Measurements from ENCODE around the gene FASTK. TPM values are rescaled to one million over a fixed set of nuclear protein-coding genes. Genes with fewer than 3 reads are reported as not detected.

The FASTK gene
- total RNA-seq, 1 donor from 2014 or later = 22.4 TPM

- Histone ChIP-seq H4K20me1 (ENCODE audit: low read depth) (peaks cover 79% of the 10 kb centered on the region), H2AFZ (replicated peaks) (no peak overlapping the region), H3K9me3 (ENCODE audit: low read depth) (no peaks in the 10 kb centered on the region), H3K79me2 (ENCODE audit: low read depth) (peaks cover 45% of the 10 kb centered on the region), H3K9ac (no peak overlapping the region), H3F3A (ENCODE audit: low read depth) (no peaks in the 10 kb centered on the region), H3K36me3 (no peaks in the 10 kb centered on the region), H3K4me3 (no peak overlapping the region), H3K27me3 (peaks cover 7% of the 10 kb centered on the region), H3K27ac (no peak overlapping the region), H3K4me2 (peak overlapping the region; percentile 29), H3K4me1 (peaks cover 12% of the 10 kb centered on the region)
- no peaks in the 10 kb centered on the region for H3K27me3 Mint-ChIP-seq (ENCODE audit: insufficient read depth, low read depth)
- no peak for DNase-seq (ENCODE audit: low spot score)
- H3K36me3 Mint-ChIP-seq = peaks cover 3% of the 10 kb centered on the region
- no peak overlapping the region for H3K4me3 Mint-ChIP-seq
- TF ChIP-seq CTCF (IDR thresholded peaks at IDR 0.05) (no peak), EZH2 (IDR thresholded peaks at IDR 0.05) (no peak), EZH2phosphoT487 (IDR thresholded peaks at IDR 0.05) (no peak)
- H3K27ac Mint-ChIP-seq = no peak overlapping the region
- no peaks in the 10 kb centered on the region for H3K9me3 Mint-ChIP-seq
- no peaks in the 10 kb centered on the region for H3K4me1 Mint-ChIP-seq
Observed at GRCh38 chr7:151103973-151104372, 23.4 kb upstream of the FASTK start.

GRCh38 chr7:151102991-151103390 is 22.4 kb upstream of the FASTK start:
- Histone ChIP-seq H3K9ac (no peak overlapping the region), H3K4me2 (no peak overlapping the region), H3K4me1 (peaks cover 12% of the 10 kb centered on the region), H3K79me2 (ENCODE audit: low read depth) (peaks cover 54% of the 10 kb centered on the region), H3K27me3 (peaks cover 7% of the 10 kb centered on the region), H3F3A (ENCODE audit: low read depth) (no peaks in the 10 kb centered on the region), H3K36me3 (no peaks in the 10 kb centered on the region), H3K27ac (no peak overlapping the region), H2AFZ (replicated peaks) (no peak overlapping the region), H4K20me1 (ENCODE audit: low read depth) (peaks cover 72% of the 10 kb centered on the region), H3K4me3 (no peak overlapping the region), H3K9me3 (ENCODE audit: low read depth) (no peaks in the 10 kb centered on the region)
- no peaks in the 10 kb centered on the region for H3K9me3 Mint-ChIP-seq
- no peak for DNase-seq (ENCODE audit: low spot score)
- no peak for TF ChIP-seq CTCF (IDR thresholded peaks at IDR 0.05)
- TF ChIP-seq EZH2phosphoT487 (IDR thresholded peaks at IDR 0.05) = no peak
- no peak for TF ChIP-seq EZH2 (IDR thresholded peaks at IDR 0.05)
- no peaks in the 10 kb centered on the region for H3K27me3 Mint-ChIP-seq (ENCODE audit: insufficient read depth, low read depth)
- H3K27ac Mint-ChIP-seq = no peak overlapping the region
- H3K36me3 Mint-ChIP-seq = peaks cover 3% of the 10 kb centered on the region
- no peaks in the 10 kb centered on the region for H3K4me1 Mint-ChIP-seq
- H3K4me3 Mint-ChIP-seq = no peak overlapping the region

GRCh38 chr7:151101621-151102396 is 21.2 kb upstream of the FASTK start:
- peaks cover 63% of the 10 kb centered on the region for H3K79me2 ChIP-seq (ENCODE audit: low read depth)
- no peak for TF ChIP-seq CTCF (IDR thresholded peaks at IDR 0.05)
- no peak for TF ChIP-seq EZH2phosphoT487 (IDR thresholded peaks at IDR 0.05)
- TF ChIP-seq EZH2 (IDR thresholded peaks at IDR 0.05) = no peak
- Mint-ChIP-seq H3K27ac (peak overlapping the region; percentile 46), H3K4me1 (no peaks in the 10 kb centered on the region), H3K4me3 (no peak overlapping the region), H3K9me3 (no peaks in the 10 kb centered on the region), H3K27me3 (ENCODE audit: insufficient read depth, low read depth) (peaks cover 2% of the 10 kb centered on the region), H3K36me3 (peaks cover 8% of the 10 kb centered on the region)
- DNase-seq (ENCODE audit: low spot score) = no peak
- H4K20me1 ChIP-seq (ENCODE audit: low read depth) = peaks cover 65% of the 10 kb centered on the region
- no peak overlapping the region for H3K27ac ChIP-seq
- H3K9ac ChIP-seq = no peak overlapping the region
- no peaks in the 10 kb centered on the region for H3K36me3 ChIP-seq
- H2AFZ ChIP-seq (replicated peaks) = no peak overlapping the region
- peaks cover 7% of the 10 kb centered on the region for H3K27me3 ChIP-seq
- H3K4me3 ChIP-seq = no peak overlapping the region
- H3K9me3 ChIP-seq (ENCODE audit: low read depth) = no peaks in the 10 kb centered on the region
- peaks cover 12% of the 10 kb centered on the region for H3K4me1 ChIP-seq
- no peaks in the 10 kb centered on the region for H3F3A ChIP-seq (ENCODE audit: low read depth)
- H3K4me2 ChIP-seq = no peak overlapping the region
